Measurements from ENCODE around the gene PEAK1. TPM values are rescaled to one million over a fixed set of nuclear protein-coding genes. Genes with fewer than 3 reads are reported as not detected.

The PEAK1 gene
- total RNA-seq, 1 experiment from 2014 or later = 13.8 TPM

- no peaks in the 10 kb centered on the region for H3K9me3 ChIP-seq (ENCODE audit: low read length)
- no peaks in the 10 kb centered on the region for H3K79me2 ChIP-seq (ENCODE audit: low read length)
- no peaks in the 10 kb centered on the region for H3K36me3 ChIP-seq (ENCODE audit: low read depth, low read length)
- H3K27ac ChIP-seq (ENCODE audit: low read length) = no peak overlapping the region
- DNase-seq = no peak
- no peaks in the 10 kb centered on the region for H3K27me3 ChIP-seq (ENCODE audit: low read length)
- ChIA-PET CTCF (no interaction called here), POLR2A (ENCODE audit: unreplicated experiment) (no interaction called here)
- H2AFZ ChIP-seq (ENCODE audit: low read length) = no peak overlapping the region
- H4K20me1 ChIP-seq (ENCODE audit: low read length) = no peaks in the 10 kb centered on the region
- H3K4me3 ChIP-seq (ENCODE audit: low read length) = no peak overlapping the region
- no peak for ATAC-seq
- TF ChIP-seq EZH2phosphoT487 (IDR thresholded peaks at IDR 0.05; ENCODE audit: borderline replicate concordance, low read length) (no peak), EZH2 (IDR thresholded peaks at IDR 0.05; ENCODE audit: low read length, unreplicated experiment) (no peak), CTCF (conservative IDR thresholded peaks at IDR 0.05; ENCODE audit: low read depth, low read length) (no peak)
- BruUV-seq (replicated peaks) = no TSS peak
- H3K4me2 ChIP-seq (ENCODE audit: low read length) = no peak overlapping the region
- H3K4me1 ChIP-seq (ENCODE audit: insufficient read depth, low read length) = peaks cover 4% of the 10 kb centered on the region; the same call in 1 of the 2 replicates
- H3F3A ChIP-seq (ENCODE audit: low read length, unreplicated experiment) = no peaks in the 10 kb centered on the region
- H3K9ac ChIP-seq (ENCODE audit: low read length) = no peak overlapping the region
- no peaks in the 10 kb centered on the region for H3K9me2 ChIP-seq (replicated peaks; ENCODE audit: low read length)
- intact Hi-C loops (cut with micrococcal nuclease) = no loop called here
These were observed 315.7 kb downstream of the PEAK1 start for GRCh38 chr15:77104155-77104554.

DNA sequence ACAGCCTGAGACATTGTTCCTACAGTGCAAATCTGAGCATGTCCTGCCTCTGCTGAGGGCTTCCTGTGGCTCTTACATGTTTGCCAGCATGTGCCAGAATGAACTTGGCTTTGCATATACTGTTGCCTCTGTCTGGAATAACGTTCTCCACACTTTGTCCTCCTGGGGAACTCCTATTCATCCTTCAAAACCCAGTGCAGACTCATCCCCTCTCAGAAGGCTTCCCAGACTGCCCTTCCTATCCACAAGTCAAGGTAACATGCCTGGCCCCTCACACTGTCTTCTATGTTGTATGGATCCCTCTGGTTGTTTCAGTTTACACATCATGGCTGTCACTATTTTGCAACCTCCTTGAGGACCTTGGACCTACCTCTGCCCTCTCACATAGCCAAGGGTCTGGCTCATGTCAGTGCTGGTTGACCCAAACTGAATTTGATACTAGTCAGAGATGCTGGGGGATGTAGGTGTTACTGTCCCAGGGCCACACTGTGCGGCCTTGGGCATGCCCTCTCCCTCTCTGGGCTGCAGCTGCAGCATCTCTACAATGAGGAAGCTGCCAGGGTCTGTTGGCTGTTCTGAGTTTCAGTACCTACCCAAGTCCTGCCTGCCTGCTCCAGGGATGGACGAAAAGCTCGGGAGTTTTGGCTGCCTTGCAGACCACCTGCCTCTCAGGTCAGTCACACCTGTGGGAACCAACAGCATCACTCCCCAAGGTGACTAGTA is 320.0 kb downstream of the PEAK1 start:
- no peak overlapping the region for H3K4me3 ChIP-seq (ENCODE audit: low read length)
- BruUV-seq (replicated peaks) = no TSS peak
- DNase-seq (no peak), ATAC-seq (no peak)
- ChIA-PET POLR2A (ENCODE audit: unreplicated experiment) (no interaction called here), CTCF (no interaction called here)
- intact Hi-C loops (cut with micrococcal nuclease) = no loop called here
- H3K4me1 ChIP-seq (ENCODE audit: insufficient read depth, low read length) = no peaks in the 10 kb centered on the region
- no peaks in the 10 kb centered on the region for H3K36me3 ChIP-seq (ENCODE audit: low read depth, low read length)
- no peaks in the 10 kb centered on the region for H3F3A ChIP-seq (ENCODE audit: low read length, unreplicated experiment)
- no peak overlapping the region for H2AFZ ChIP-seq (ENCODE audit: low read length)
- H4K20me1 ChIP-seq (ENCODE audit: low read length) = no peaks in the 10 kb centered on the region
- H3K27me3 ChIP-seq (ENCODE audit: low read length) = no peaks in the 10 kb centered on the region
- no peak overlapping the region for H3K4me2 ChIP-seq (ENCODE audit: low read length)
- no peak overlapping the region for H3K9ac ChIP-seq (ENCODE audit: low read length)
- H3K79me2 ChIP-seq (ENCODE audit: low read length) = no peaks in the 10 kb centered on the region
- no peaks in the 10 kb centered on the region for H3K9me3 ChIP-seq (ENCODE audit: low read length)
- no peak overlapping the region for H3K27ac ChIP-seq (ENCODE audit: low read length)
- H3K9me2 ChIP-seq (replicated peaks; ENCODE audit: low read length) = no peaks in the 10 kb centered on the region
- TF ChIP-seq CTCF (conservative IDR thresholded peaks at IDR 0.05; ENCODE audit: low read depth, low read length) (no peak), EZH2 (IDR thresholded peaks at IDR 0.05; ENCODE audit: low read length, unreplicated experiment) (no peak), EZH2phosphoT487 (IDR thresholded peaks at IDR 0.05; ENCODE audit: borderline replicate concordance, low read length) (no peak)

DNA sequence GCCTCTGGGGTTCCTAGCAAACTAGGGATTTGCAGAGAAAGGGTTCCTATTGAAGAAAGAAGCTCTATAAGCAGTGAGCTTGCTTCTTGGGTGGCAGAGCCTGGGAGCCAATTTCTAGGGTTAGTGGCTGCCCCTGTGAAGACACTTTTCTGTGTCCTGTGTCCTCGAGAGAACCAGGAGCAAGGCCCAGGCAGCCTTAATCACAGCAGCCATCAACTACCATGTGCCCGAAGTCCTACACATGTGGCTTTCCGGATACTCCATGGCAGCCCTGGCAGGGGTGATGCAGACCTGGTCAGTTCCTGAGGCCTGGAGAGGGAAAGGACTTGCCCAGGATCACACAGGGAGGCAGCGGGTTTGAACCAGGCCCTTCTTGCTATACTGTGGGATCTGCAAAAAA is 321.3 kb downstream of the PEAK1 start:
- Histone ChIP-seq H3K27me3 (ENCODE audit: low read length) (no peaks in the 10 kb centered on the region), H4K20me1 (ENCODE audit: low read length) (no peaks in the 10 kb centered on the region), H3K4me2 (ENCODE audit: low read length) (no peak overlapping the region), H3K9me2 (replicated peaks; ENCODE audit: low read length) (no peaks in the 10 kb centered on the region), H3F3A (ENCODE audit: low read length, unreplicated experiment) (no peaks in the 10 kb centered on the region), H3K79me2 (ENCODE audit: low read length) (no peaks in the 10 kb centered on the region), H3K9me3 (ENCODE audit: low read length) (no peaks in the 10 kb centered on the region), H3K27ac (ENCODE audit: low read length) (no peak overlapping the region), H3K4me1 (ENCODE audit: insufficient read depth, low read length) (no peaks in the 10 kb centered on the region), H3K4me3 (ENCODE audit: low read length) (no peak overlapping the region), H3K36me3 (ENCODE audit: low read depth, low read length) (no peaks in the 10 kb centered on the region), H2AFZ (ENCODE audit: low read length) (no peak overlapping the region), H3K9ac (ENCODE audit: low read length) (no peak overlapping the region)
- CTCF ChIA-PET = no interaction called here
- ATAC-seq (no peak), DNase-seq (no peak)
- BruUV-seq (replicated peaks) = no TSS peak
- intact Hi-C loops (cut with micrococcal nuclease) = no loop called here
- POLR2A ChIA-PET (ENCODE audit: unreplicated experiment) = no interaction called here
- no peak for TF ChIP-seq EZH2 (IDR thresholded peaks at IDR 0.05; ENCODE audit: low read length, unreplicated experiment)
- TF ChIP-seq EZH2phosphoT487 (IDR thresholded peaks at IDR 0.05; ENCODE audit: borderline replicate concordance, low read length) = no peak
- TF ChIP-seq CTCF (conservative IDR thresholded peaks at IDR 0.05; ENCODE audit: low read depth, low read length) = no peak

Data from PC-3 (cell line).